ENCODE results near the gene ZNF19.

The ZNF19 gene

GRCh38 chr16:71464231-71464630 is 24.9 kb downstream of the ZNF19 start:
- no peaks in the 10 kb centered on the region for H3K36me3 ChIP-seq (replicated peaks)
- H3K4me3 ChIP-seq (ENCODE audit: low read depth, low read length): no peak overlapping the region
- TF ChIP-seq CTCF (IDR thresholded peaks at IDR 0.05; ENCODE audit: low read depth, low read length, missing control alignments): no peak
- no peak overlapping the region for H3K27ac ChIP-seq
- H3K27me3 ChIP-seq (replicated peaks): no peaks in the 10 kb centered on the region
- no peak for DNase-seq
- in situ Hi-C loops (cut with HindIII; ENCODE audit: low pct_ligation_motif_present, low sequenced_read_pairs): no loop called here

- peak; percentile 43 for DNase-seq
- in situ Hi-C loops (cut with HindIII; ENCODE audit: low pct_ligation_motif_present, low sequenced_read_pairs): no loop called here
- peak; percentile 34 for TF ChIP-seq CTCF (IDR thresholded peaks at IDR 0.05; ENCODE audit: low read depth, low read length, missing control alignments)
- Histone ChIP-seq H3K4me3 (ENCODE audit: low read depth, low read length) (peak within 1 kb of the TSS; percentile 96), H3K36me3 (replicated peaks) (no peaks in the 10 kb centered on the region), H3K27me3 (replicated peaks) (no peaks in the 10 kb centered on the region), H3K27ac (peak within 1 kb of the TSS; percentile 88)
Observed at GRCh38 chr16:71461686-71462648, 27.2 kb downstream of the ZNF19 start, which contains the start of gene ZNF23. Gene ZNF23 (minus strand): TSS chr16:71462247. CDS start chr16:71456796, 5,451 bp downstream.

- TF ChIP-seq CTCF (IDR thresholded peaks at IDR 0.05; ENCODE audit: low read depth, low read length, missing control alignments): no peak
- no peaks in the 10 kb centered on the region for H3K27me3 ChIP-seq (replicated peaks)
- in situ Hi-C loops (cut with HindIII; ENCODE audit: low pct_ligation_motif_present, low sequenced_read_pairs): no loop called here
- H3K4me3 ChIP-seq (ENCODE audit: low read depth, low read length): peak overlapping the region; percentile 96
- peaks cover 7% of the 10 kb centered on the region for H3K36me3 ChIP-seq (replicated peaks)
- no peak for DNase-seq
- peak overlapping the region; percentile 88 for H3K27ac ChIP-seq
Observed at GRCh38 chr16:71460941-71461340, 28.2 kb downstream of the ZNF19 start.

- no peak overlapping the region for H3K4me3 ChIP-seq (ENCODE audit: low read depth, low read length)
- in situ Hi-C loops (cut with HindIII; ENCODE audit: low pct_ligation_motif_present, low sequenced_read_pairs): no loop called here
- peak overlapping the region; percentile 88 for H3K27ac ChIP-seq
- DNase-seq: no peak
- H3K36me3 ChIP-seq (replicated peaks): peaks cover 11% of the 10 kb centered on the region
- no peak for TF ChIP-seq CTCF (IDR thresholded peaks at IDR 0.05; ENCODE audit: low read depth, low read length, missing control alignments)
- no peaks in the 10 kb centered on the region for H3K27me3 ChIP-seq (replicated peaks)
Observed at GRCh38 chr16:71460236-71460635, 28.9 kb downstream of the ZNF19 start.

- in situ Hi-C loops (cut with HindIII; ENCODE audit: low pct_ligation_motif_present, low sequenced_read_pairs): no loop called here
- Histone ChIP-seq H3K36me3 (replicated peaks) (peaks cover 11% of the 10 kb centered on the region), H3K4me3 (ENCODE audit: low read depth, low read length) (no peak overlapping the region), H3K27ac (no peak overlapping the region), H3K27me3 (replicated peaks) (no peaks in the 10 kb centered on the region)
- DNase-seq: no peak
- TF ChIP-seq CTCF (IDR thresholded peaks at IDR 0.05; ENCODE audit: low read depth, low read length, missing control alignments): no peak
Observed at GRCh38 chr16:71459510-71459909, 29.6 kb downstream of the ZNF19 start.
